GM12865 (cell line): Measurements from ENCODE around the gene SVIP.

Experiments used
- DNase-seq: peaks from one replicate; pipeline ENCODE4 v3.0.0; 2010; ENCODE audit warnings: low read depth
- H3K4me3 ChIP-seq: 2 replicates; pipeline ENCODE4 v1.5.1; 2011; ENCODE audit warnings: mild to moderate bottlenecking, low read depth, low read length, control low read depth
- TF ChIP-seq, protein P1 (sequence below): IDR thresholded peaks from 2 replicates; pipeline ENCODE4 v1.5.1; 2011; ENCODE audit warnings: low read length, control low read depth, low read depth, inconsistent platforms; ENCODE audit not compliant: insufficient read depth; ENCODE audit errors: missing control alignments

SVIP gene

DNA sequence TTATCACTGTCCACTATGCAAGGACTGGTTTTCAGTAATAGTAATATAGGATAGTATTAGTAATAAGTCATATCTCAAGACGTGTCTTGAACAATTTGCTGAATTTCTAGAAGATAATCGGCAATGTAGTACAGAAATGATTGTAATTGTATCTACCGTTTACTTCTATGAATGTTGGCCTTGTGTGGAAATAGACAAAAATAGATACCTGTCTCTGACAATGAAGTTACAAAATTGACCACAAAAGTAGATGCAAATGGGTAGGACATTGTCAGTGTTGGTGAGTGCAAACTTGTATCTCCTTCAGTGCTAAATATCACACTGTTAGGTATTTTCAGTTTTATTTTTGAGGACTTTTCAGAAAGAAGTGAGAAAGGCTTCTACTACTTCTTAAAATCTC lies 43.1 kb downstream of the SVIP start:
- peak; percentile 72 for DNase-seq
- TF ChIP-seq, protein P1, sequence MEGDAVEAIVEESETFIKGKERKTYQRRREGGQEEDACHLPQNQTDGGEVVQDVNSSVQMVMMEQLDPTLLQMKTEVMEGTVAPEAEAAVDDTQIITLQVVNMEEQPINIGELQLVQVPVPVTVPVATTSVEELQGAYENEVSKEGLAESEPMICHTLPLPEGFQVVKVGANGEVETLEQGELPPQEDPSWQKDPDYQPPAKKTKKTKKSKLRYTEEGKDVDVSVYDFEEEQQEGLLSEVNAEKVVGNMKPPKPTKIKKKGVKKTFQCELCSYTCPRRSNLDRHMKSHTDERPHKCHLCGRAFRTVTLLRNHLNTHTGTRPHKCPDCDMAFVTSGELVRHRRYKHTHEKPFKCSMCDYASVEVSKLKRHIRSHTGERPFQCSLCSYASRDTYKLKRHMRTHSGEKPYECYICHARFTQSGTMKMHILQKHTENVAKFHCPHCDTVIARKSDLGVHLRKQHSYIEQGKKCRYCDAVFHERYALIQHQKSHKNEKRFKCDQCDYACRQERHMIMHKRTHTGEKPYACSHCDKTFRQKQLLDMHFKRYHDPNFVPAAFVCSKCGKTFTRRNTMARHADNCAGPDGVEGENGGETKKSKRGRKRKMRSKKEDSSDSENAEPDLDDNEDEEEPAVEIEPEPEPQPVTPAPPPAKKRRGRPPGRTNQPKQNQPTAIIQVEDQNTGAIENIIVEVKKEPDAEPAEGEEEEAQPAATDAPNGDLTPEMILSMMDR = no peak
- H3K4me3 ChIP-seq = peak overlapping the region; percentile 8; the same call in 1 of the 2 replicates

DNA sequence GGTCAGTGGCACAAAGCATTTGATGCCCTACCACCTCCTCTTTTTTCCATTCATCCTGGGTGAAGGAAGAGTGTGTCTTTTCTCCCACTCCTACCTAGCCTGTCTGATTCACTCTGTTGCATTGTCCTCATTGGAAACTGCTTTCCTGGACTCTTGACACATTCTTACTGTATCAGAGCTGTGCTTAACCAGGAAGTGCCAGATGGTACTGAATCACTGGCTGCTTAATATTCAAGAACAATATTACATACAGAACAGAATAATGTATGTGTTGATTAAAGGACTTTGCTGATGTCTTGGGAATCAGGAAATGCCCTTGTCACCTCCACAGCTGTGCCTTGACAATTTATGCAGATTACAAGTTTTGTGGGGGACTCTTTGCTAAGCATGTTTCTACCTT lies 44.4 kb downstream of the SVIP start:
- no peak overlapping the region for H3K4me3 ChIP-seq
- no peak for DNase-seq
- TF ChIP-seq, protein P1 = no peak

DNA sequence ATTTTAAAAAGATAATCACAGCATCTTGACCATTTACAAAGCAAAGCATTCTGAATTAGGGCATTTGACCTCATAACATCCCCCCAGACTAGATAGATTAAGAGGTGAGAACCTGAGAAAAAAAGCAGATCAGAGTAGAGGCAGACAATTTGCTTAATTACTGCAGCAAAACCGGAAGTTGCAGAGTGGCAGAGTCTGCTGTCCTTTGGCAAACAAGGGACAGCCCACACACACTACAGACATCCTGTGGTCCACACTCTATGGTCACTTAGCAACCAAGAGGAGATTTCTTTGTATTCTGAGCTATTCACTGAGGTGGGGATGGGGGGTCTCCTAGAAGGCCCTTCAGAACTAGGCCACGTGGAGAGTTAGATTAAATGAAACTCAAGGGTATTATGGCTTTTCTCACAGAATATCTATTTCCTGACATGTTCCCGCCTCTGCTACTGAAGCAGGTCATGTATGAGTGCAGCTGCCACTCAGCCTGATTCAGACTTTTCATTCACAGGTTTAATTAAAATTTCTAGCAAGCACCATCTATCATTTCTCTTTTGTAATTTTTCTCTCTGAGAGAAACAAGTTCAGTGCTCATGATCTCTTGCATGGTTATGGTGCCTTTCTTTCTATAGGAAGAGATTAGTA lies 48.5 kb downstream of the SVIP start:
- DNase-seq = peak; percentile 57
- TF ChIP-seq, protein P1 = no peak
- H3K4me3 ChIP-seq = no peak overlapping the region

DNA sequence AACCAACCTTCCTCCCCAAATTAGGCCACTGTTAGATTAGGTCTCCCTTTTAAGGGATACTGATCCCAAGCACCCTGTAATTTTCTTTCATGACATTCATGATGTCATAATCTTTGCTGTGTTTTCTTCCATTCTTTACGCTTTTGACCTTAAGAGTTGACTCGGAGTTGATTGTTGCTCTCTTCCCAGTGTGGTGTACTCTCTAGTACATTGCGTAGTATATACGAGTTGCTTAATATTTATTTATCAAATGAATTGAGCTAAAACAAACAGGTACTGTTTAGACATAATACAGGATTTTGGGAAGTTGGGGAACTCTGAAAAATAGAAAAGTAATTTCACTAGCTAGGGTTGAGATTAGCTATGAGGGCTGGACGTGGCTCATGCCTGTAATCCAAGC lies 49.8 kb downstream of the SVIP start:
- no peak overlapping the region for H3K4me3 ChIP-seq
- no peak for DNase-seq
- TF ChIP-seq, protein P1 = no peak

DNA sequence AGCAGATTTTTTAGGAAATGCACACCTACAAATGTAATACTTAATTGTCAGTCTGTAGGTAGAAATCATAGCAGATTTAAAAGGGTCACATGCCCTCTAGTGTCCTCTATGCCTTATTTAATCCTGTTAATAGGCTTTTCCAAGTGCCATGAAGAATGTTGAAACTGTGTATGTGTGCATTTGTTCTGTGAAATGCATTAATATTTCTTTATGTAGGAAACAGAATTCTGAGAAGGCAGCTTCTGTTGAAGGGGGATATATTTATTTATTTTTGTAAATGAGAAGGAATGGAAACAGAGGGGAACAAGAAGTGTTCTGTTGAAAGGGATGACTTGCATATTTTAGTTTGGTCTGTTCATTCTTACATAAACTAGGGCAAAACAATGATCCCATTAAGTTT lies 51.0 kb downstream of the SVIP start:
- TF ChIP-seq, protein P1 = no peak
- no peak for DNase-seq
- H3K4me3 ChIP-seq = no peak overlapping the region

DNA sequence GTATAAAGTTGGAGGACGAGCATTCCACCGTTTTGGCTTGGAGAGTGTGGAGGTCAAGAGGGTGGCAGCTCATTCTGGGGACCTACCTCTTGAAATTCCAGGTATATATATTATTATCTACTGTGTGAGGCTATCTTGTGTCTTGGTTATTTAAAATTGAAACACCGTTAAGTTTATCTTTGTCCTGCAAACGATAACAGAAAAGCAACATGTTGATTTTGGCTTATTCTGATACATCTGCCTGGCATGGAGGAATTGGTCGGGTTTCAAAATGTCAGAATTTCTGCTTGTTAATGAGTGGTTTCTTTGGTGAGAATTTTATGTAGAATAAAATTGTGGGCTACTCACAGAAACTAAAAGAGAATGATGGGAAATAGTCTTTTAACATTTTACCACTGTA lies 54.4 kb downstream of the SVIP start:
- H3K4me3 ChIP-seq = no peak overlapping the region
- TF ChIP-seq, protein P1 = no peak
- DNase-seq = no peak

DNA sequence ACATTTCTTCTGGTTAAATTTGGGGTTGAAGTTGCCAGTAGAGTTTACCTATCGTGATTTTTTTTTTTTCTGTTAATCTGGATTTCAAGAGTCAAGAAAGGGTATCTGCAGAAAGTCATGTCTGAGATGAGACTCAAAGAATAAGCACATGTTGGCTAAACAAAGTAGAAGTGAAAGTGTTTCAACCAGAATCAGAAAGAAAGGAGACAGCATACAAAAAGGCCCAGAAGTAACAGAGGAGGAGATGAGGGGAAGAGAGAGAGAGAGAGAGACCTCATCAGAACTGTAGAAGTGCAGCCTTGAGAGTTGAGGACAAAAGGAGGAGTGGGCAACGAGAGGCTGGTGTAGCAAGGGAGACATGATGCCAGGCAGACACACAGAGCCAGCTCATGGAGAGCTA lies 54.9 kb downstream of the SVIP start:
- DNase-seq = peak; percentile 32
- no peak overlapping the region for H3K4me3 ChIP-seq
- TF ChIP-seq, protein P1 = no peak
